ENCODE measurements around the gene CPTP.

The CPTP gene

GRCh38 chr1:1356796-1357401, 32.3 kb downstream of the CPTP start:
- no peak overlapping the region for H3K9ac ChIP-seq (ENCODE audit: low read length)

GRCh38 chr1:1357871-1358432, 33.4 kb downstream of the CPTP start:
- Histone ChIP-seq H3K4me2 (ENCODE audit: low read depth, low read length) (no peak overlapping the region), H3K4me1 (ENCODE audit: low read length) (no peaks in the 10 kb centered on the region), H3K36me3 (replicated peaks; ENCODE audit: insufficient read depth, low read length) (no peaks in the 10 kb centered on the region), H3K9me3 (replicated peaks; ENCODE audit: insufficient read depth, low read length) (no peaks in the 10 kb centered on the region), H3F3A (ENCODE audit: insufficient read depth, low read length) (no peaks in the 10 kb centered on the region), H3K79me2 (ENCODE audit: low read length) (no peaks in the 10 kb centered on the region), H3K9me2 (replicated peaks; ENCODE audit: insufficient read depth, low read length) (no peaks in the 10 kb centered on the region), H2AFZ (ENCODE audit: low read length) (no peak overlapping the region), H4K20me1 (ENCODE audit: insufficient read depth, low read length) (no peaks in the 10 kb centered on the region), H3K27me3 (replicated peaks; ENCODE audit: insufficient read depth, low read length) (peaks cover 62% of the 10 kb centered on the region), H3K9ac (ENCODE audit: low read length) (no peak overlapping the region), H3K4me3 (ENCODE audit: low read length) (no peak overlapping the region), H3K27ac (ENCODE audit: low read length) (no peak overlapping the region)
- no peak for DNase-seq
- TF ChIP-seq CTCF (IDR thresholded peaks at IDR 0.05; ENCODE audit: low read length): no peak
- TF ChIP-seq EZH2 (optimal IDR thresholded peaks at IDR 0.05; ENCODE audit: low read depth, low read length): no peak
- TF ChIP-seq EZH2phosphoT487 (IDR thresholded peaks at IDR 0.05; ENCODE audit: low read length): no peak

More at GRCh38 chr1:1356796-1357401, 32.3 kb downstream of the CPTP start:
- Histone ChIP-seq H4K20me1 (ENCODE audit: insufficient read depth, low read length) (no peaks in the 10 kb centered on the region), H3K27ac (ENCODE audit: low read length) (no peak overlapping the region), H3K36me3 (replicated peaks; ENCODE audit: insufficient read depth, low read length) (no peaks in the 10 kb centered on the region), H3K9me3 (replicated peaks; ENCODE audit: insufficient read depth, low read length) (no peaks in the 10 kb centered on the region), H3K79me2 (ENCODE audit: low read length) (no peaks in the 10 kb centered on the region), H3K4me1 (ENCODE audit: low read length) (no peaks in the 10 kb centered on the region), H3K9me2 (replicated peaks; ENCODE audit: insufficient read depth, low read length) (no peaks in the 10 kb centered on the region), H3K4me3 (ENCODE audit: low read length) (no peak overlapping the region), H3F3A (ENCODE audit: insufficient read depth, low read length) (no peaks in the 10 kb centered on the region), H2AFZ (ENCODE audit: low read length) (no peak overlapping the region), H3K27me3 (replicated peaks; ENCODE audit: insufficient read depth, low read length) (peaks cover 65% of the 10 kb centered on the region), H3K4me2 (ENCODE audit: low read depth, low read length) (no peak overlapping the region)
- TF ChIP-seq EZH2 (optimal IDR thresholded peaks at IDR 0.05; ENCODE audit: low read depth, low read length) (no peak), CTCF (IDR thresholded peaks at IDR 0.05; ENCODE audit: low read length) (no peak), EZH2phosphoT487 (IDR thresholded peaks at IDR 0.05; ENCODE audit: low read length) (no peak)
- DNase-seq: no peak

- H3K4me1 ChIP-seq (ENCODE audit: low read length): no peaks in the 10 kb centered on the region
- no peak within 1 kb of the TSS for H3K4me2 ChIP-seq (ENCODE audit: low read depth, low read length)
- H3K36me3 ChIP-seq (replicated peaks; ENCODE audit: insufficient read depth, low read length): no peaks in the 10 kb centered on the region
- no peak within 1 kb of the TSS for H3K27ac ChIP-seq (ENCODE audit: low read length)
- no peaks in the 10 kb centered on the region for H4K20me1 ChIP-seq (ENCODE audit: insufficient read depth, low read length)
- no peaks in the 10 kb centered on the region for H3K79me2 ChIP-seq (ENCODE audit: low read length)
- H2AFZ ChIP-seq (ENCODE audit: low read length): no peak within 1 kb of the TSS
- no peak for DNase-seq
- peaks cover 55% of the 10 kb centered on the region for H3K27me3 ChIP-seq (replicated peaks; ENCODE audit: insufficient read depth, low read length)
- no peaks in the 10 kb centered on the region for H3K9me2 ChIP-seq (replicated peaks; ENCODE audit: insufficient read depth, low read length)
- H3K9me3 ChIP-seq (replicated peaks; ENCODE audit: insufficient read depth, low read length): no peaks in the 10 kb centered on the region
- no peak within 1 kb of the TSS for H3K4me3 ChIP-seq (ENCODE audit: low read length)
- TF ChIP-seq CTCF (IDR thresholded peaks at IDR 0.05; ENCODE audit: low read length): no peak
- TF ChIP-seq EZH2 (optimal IDR thresholded peaks at IDR 0.05; ENCODE audit: low read depth, low read length): no peak
- no peak for TF ChIP-seq EZH2phosphoT487 (IDR thresholded peaks at IDR 0.05; ENCODE audit: low read length)
- H3F3A ChIP-seq (ENCODE audit: insufficient read depth, low read length): no peaks in the 10 kb centered on the region
- H3K9ac ChIP-seq (ENCODE audit: low read length): no peak within 1 kb of the TSS
Observed at GRCh38 chr1:1358433-1359271, 34.0 kb downstream of the CPTP start, which contains the start of gene MXRA8. Gene MXRA8, minus strand, starts transcription at chr1:1358555. Its CDS starts 51 bp downstream, at chr1:1358504.

Measured in MM.1S (cell line).